ENCODE data around the gene NECAB3.

The NECAB3 gene

DNA sequence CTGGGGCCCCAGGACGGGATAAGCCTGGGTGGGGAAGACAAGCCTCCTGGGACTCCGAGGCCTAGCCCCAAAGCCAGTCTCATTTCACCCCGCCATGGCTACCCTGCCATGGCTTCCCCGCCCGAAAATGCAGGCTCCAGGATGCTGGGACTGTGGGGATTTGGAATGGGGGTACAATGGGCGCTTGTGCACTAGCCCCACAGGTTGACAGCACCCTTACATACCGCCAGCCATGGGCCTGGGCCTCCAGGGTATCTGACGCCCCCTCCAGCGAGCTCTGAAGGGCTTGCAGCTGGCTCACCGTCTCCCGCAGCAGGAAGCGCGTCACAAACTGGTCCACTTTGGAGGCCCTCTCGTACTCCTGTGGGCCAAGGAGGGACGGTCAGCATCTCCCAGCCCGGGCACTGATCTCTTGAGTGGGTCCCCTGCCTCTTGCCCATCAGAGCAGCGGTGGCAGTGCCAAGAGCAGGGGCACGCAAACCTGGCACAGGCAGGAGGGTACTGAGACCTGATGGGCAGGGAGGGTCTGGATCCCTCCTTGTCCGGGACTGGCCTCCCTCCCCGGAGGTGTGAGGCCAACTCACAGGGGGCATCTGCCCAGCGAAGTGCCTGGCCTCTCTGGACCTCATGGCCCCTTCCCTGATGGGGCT, 14.1 kb downstream of the NECAB3 start:
- DNase-seq (ENCODE audit: low read depth, low spot score): no peak
- Histone ChIP-seq H3K36me3 (ENCODE audit: insufficient read depth, insufficient read length, low read length) (peaks cover 63% of the 10 kb centered on the region), H3K4me3 (ENCODE audit: insufficient read length, low read depth) (no peak overlapping the region), H3K27me3 (ENCODE audit: insufficient read depth, insufficient read length) (no peaks in the 10 kb centered on the region), H3K9me3 (ENCODE audit: insufficient read depth, low read length) (no peaks in the 10 kb centered on the region), H3K9ac (ENCODE audit: insufficient read length, low read depth) (no peak overlapping the region), H3K4me1 (ENCODE audit: insufficient read depth, insufficient read length) (peaks cover 15% of the 10 kb centered on the region)
- TF ChIP-seq SUZ12 (IDR thresholded peaks at IDR 0.05; ENCODE audit: extremely low read depth, insufficient read depth, insufficient read length) (no peak), ZNF274 (IDR thresholded peaks at IDR 0.05; ENCODE audit: low read depth, low read length) (no peak), YY1 (IDR thresholded peaks at IDR 0.05; ENCODE audit: insufficient read depth, insufficient read length) (no peak)

DNA sequence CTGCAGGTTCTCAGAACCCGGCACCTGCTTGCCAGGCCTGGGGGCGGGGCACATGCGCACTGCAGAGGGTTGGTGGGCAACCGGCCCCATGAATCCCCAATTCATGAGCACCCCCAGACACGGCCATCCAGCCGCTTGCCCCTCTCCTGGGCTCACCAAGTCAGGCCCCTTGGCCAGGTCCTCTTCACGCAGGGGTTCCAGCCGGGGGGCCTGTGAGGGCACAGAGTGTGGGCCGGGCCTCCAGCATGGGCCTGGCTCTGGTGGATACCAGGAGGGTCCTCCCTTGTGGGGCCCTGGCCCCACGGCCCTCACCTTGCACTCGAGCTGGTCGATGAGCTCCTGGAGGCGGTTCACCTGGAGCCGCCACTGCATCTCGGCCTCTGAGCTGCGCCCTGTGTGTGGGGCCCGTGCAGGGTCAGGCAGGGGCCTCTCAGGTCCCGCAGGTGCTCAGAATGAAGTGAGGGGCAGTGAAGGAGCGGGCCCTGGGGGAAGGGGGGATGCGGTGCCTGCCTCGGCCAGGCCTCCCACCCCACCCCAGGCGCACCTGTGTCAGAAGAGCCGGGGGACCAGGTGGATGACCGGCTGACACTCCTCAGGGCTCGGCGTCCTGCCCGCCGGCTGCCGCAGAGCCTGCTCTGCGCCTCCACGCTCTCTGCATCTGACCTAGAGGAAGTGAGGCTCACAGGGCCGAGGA, 14.7 kb downstream of the NECAB3 start:
- no peaks in the 10 kb centered on the region for H3K9me3 ChIP-seq (ENCODE audit: insufficient read depth, low read length)
- no peaks in the 10 kb centered on the region for H3K27me3 ChIP-seq (ENCODE audit: insufficient read depth, insufficient read length)
- peaks cover 65% of the 10 kb centered on the region for H3K36me3 ChIP-seq (ENCODE audit: insufficient read depth, insufficient read length, low read length)
- DNase-seq (ENCODE audit: low read depth, low spot score): no peak
- no peak for TF ChIP-seq YY1 (IDR thresholded peaks at IDR 0.05; ENCODE audit: insufficient read depth, insufficient read length)
- no peak for TF ChIP-seq SUZ12 (IDR thresholded peaks at IDR 0.05; ENCODE audit: extremely low read depth, insufficient read depth, insufficient read length)
- no peak for TF ChIP-seq ZNF274 (IDR thresholded peaks at IDR 0.05; ENCODE audit: low read depth, low read length)
- no peak overlapping the region for H3K9ac ChIP-seq (ENCODE audit: insufficient read length, low read depth)
- H3K4me1 ChIP-seq (ENCODE audit: insufficient read depth, insufficient read length): peaks cover 9% of the 10 kb centered on the region
- no peak overlapping the region for H3K4me3 ChIP-seq (ENCODE audit: insufficient read length, low read depth)

GRCh38 chr20:33658929-33659328, 15.3 kb downstream of the NECAB3 start:
- TF ChIP-seq ZNF274 (IDR thresholded peaks at IDR 0.05; ENCODE audit: low read depth, low read length) (no peak), YY1 (IDR thresholded peaks at IDR 0.05; ENCODE audit: insufficient read depth, insufficient read length) (no peak), SUZ12 (IDR thresholded peaks at IDR 0.05; ENCODE audit: extremely low read depth, insufficient read depth, insufficient read length) (no peak)
- Histone ChIP-seq H3K4me3 (ENCODE audit: insufficient read length, low read depth) (no peak overlapping the region), H3K9me3 (ENCODE audit: insufficient read depth, low read length) (no peaks in the 10 kb centered on the region), H3K36me3 (ENCODE audit: insufficient read depth, insufficient read length, low read length) (peaks cover 70% of the 10 kb centered on the region), H3K4me1 (ENCODE audit: insufficient read depth, insufficient read length) (peaks cover 5% of the 10 kb centered on the region), H3K27me3 (ENCODE audit: insufficient read depth, insufficient read length) (no peaks in the 10 kb centered on the region), H3K9ac (ENCODE audit: insufficient read length, low read depth) (no peak overlapping the region)
- no peak for DNase-seq (ENCODE audit: low read depth, low spot score)

- DNase-seq (ENCODE audit: low read depth, low spot score): no peak
- H3K4me1 ChIP-seq (ENCODE audit: insufficient read depth, insufficient read length): peaks cover 4% of the 10 kb centered on the region
- no peak overlapping the region for H3K4me3 ChIP-seq (ENCODE audit: insufficient read length, low read depth)
- no peaks in the 10 kb centered on the region for H3K9me3 ChIP-seq (ENCODE audit: insufficient read depth, low read length)
- no peak overlapping the region for H3K9ac ChIP-seq (ENCODE audit: insufficient read length, low read depth)
- no peaks in the 10 kb centered on the region for H3K27me3 ChIP-seq (ENCODE audit: insufficient read depth, insufficient read length)
- TF ChIP-seq ZNF274 (IDR thresholded peaks at IDR 0.05; ENCODE audit: low read depth, low read length) (no peak), YY1 (IDR thresholded peaks at IDR 0.05; ENCODE audit: insufficient read depth, insufficient read length) (no peak), SUZ12 (IDR thresholded peaks at IDR 0.05; ENCODE audit: extremely low read depth, insufficient read depth, insufficient read length) (no peak)
- peaks cover 70% of the 10 kb centered on the region for H3K36me3 ChIP-seq (ENCODE audit: insufficient read depth, insufficient read length, low read length)
These were observed 15.7 kb downstream of the NECAB3 start for GRCh38 chr20:33658510-33658909.

- no peak for DNase-seq (ENCODE audit: low read depth, low spot score)
- H3K4me3 ChIP-seq (ENCODE audit: insufficient read length, low read depth): no peak overlapping the region
- H3K4me1 ChIP-seq (ENCODE audit: insufficient read depth, insufficient read length): peaks cover 5% of the 10 kb centered on the region
- no peak overlapping the region for H3K9ac ChIP-seq (ENCODE audit: insufficient read length, low read depth)
- no peaks in the 10 kb centered on the region for H3K9me3 ChIP-seq (ENCODE audit: insufficient read depth, low read length)
- peaks cover 70% of the 10 kb centered on the region for H3K36me3 ChIP-seq (ENCODE audit: insufficient read depth, insufficient read length, low read length)
- TF ChIP-seq ZNF274 (IDR thresholded peaks at IDR 0.05; ENCODE audit: low read depth, low read length) (no peak), YY1 (IDR thresholded peaks at IDR 0.05; ENCODE audit: insufficient read depth, insufficient read length) (no peak), SUZ12 (IDR thresholded peaks at IDR 0.05; ENCODE audit: extremely low read depth, insufficient read depth, insufficient read length) (no peak)
- H3K27me3 ChIP-seq (ENCODE audit: insufficient read depth, insufficient read length): no peaks in the 10 kb centered on the region
These were observed 16.5 kb downstream of the NECAB3 start for GRCh38 chr20:33657704-33658095.

GRCh38 chr20:33656783-33657703, 17.2 kb downstream of the NECAB3 start:
- Histone ChIP-seq H3K27me3 (ENCODE audit: insufficient read depth, insufficient read length) (no peaks in the 10 kb centered on the region), H3K36me3 (ENCODE audit: insufficient read depth, insufficient read length, low read length) (peaks cover 68% of the 10 kb centered on the region), H3K4me1 (ENCODE audit: insufficient read depth, insufficient read length) (peaks cover 2% of the 10 kb centered on the region), H3K9me3 (ENCODE audit: insufficient read depth, low read length) (no peaks in the 10 kb centered on the region), H3K9ac (ENCODE audit: insufficient read length, low read depth) (no peak overlapping the region), H3K4me3 (ENCODE audit: insufficient read length, low read depth) (no peak overlapping the region)
- TF ChIP-seq ZNF274 (IDR thresholded peaks at IDR 0.05; ENCODE audit: low read depth, low read length) (no peak), YY1 (IDR thresholded peaks at IDR 0.05; ENCODE audit: insufficient read depth, insufficient read length) (no peak), SUZ12 (IDR thresholded peaks at IDR 0.05; ENCODE audit: extremely low read depth, insufficient read depth, insufficient read length) (no peak)
- no peak for DNase-seq (ENCODE audit: low read depth, low spot score)
